Measurements from ENCODE around the gene TULP1.

- TF ChIP-seq EZH2phosphoT487 (IDR thresholded peaks at IDR 0.05; ENCODE audit: insufficient read depth, low read depth) (no peak), EZH2 (IDR thresholded peaks at IDR 0.05; ENCODE audit: insufficient read depth, poor library complexity, severe bottlenecking) (no peak)
Measured at GRCh38 chr6:35508027-35508426, 4.7 kb downstream of the TULP1 start.
